Posterior vena cava (tissue), 2 donors: ENCODE results near the gene PLB1. TPM values are rescaled to one million over a fixed set of nuclear protein-coding genes. Genes with fewer than 3 reads are reported as not detected.
"Not testable (repeated sequence)": the region's sequence is repeated elsewhere in the genome, so short reads cannot be mapped to it uniquely, and the experiment has no call there.

Experiments
- DNase-seq: peaks from one replicate; pipeline ENCODE4 v3.0.0-alpha.2; 2020; ENCODE audit warnings: low spot score
- intact Hi-C, 2 donors: fragments of 100-400 bp; cut with DNase I; formaldehyde crosslinking; loops; one replicate each; pipeline versions ENCODE4 v1.14.1 to v1.14.2; 2022 to 2023
- total RNA-seq, 2 donors: library from RNA; stranded (reverse); fragmentation: NEBNext Ultra II Directional; extraction: Animal tissue kit (Norgen Biotek cat#: 25700); gene quantifications; one replicate each; pipeline ENCODE4 v1.2.1, GENCODE V29; 2021
- donor health status: DM: yes; HTN: yes; CAD: no.
- donor health status: DM: yes; HTN: yes; CAD: no.

The PLB1 gene
- total RNA-seq, 2 donors from 2014 or later: 3.2 to 9.5 TPM

- intact Hi-C loops: no loop called here
- DNase-seq: no peak
These were observed 51.5 kb downstream of the PLB1 start for GRCh38 chr2:28547223-28547860.

- no peak for DNase-seq
- intact Hi-C loops: no loop called here
These were observed 52.2 kb downstream of the PLB1 start for GRCh38 chr2:28547906-28548600.

GRCh38 chr2:28550345-28550744 lies 54.5 kb downstream of the PLB1 start:
- DNase-seq, intact Hi-C loops: not testable (repeated sequence)

- intact Hi-C loops: no loop called here
- DNase-seq: no peak
These were observed 56.4 kb downstream of the PLB1 start for GRCh38 chr2:28552045-28552823.

GRCh38 chr2:28556303-28556702 lies 60.4 kb downstream of the PLB1 start:
- DNase-seq: no peak
- intact Hi-C loops: no loop called here

GRCh38 chr2:28557389-28558131 lies 61.7 kb downstream of the PLB1 start:
- intact Hi-C loops: no loop called here
- no peak for DNase-seq

GRCh38 chr2:28558158-28558820 lies 62.4 kb downstream of the PLB1 start:
- DNase-seq: no peak
- intact Hi-C loops: no loop called here

- intact Hi-C loops: no loop called here
These were observed 63.1 kb downstream of the PLB1 start for GRCh38 chr2:28558918-28559317.

GRCh38 chr2:28563869-28564268 lies 68.0 kb downstream of the PLB1 start:
- intact Hi-C loops: no loop called here
- DNase-seq: no peak

More at GRCh38 chr2:28558918-28559317, 63.1 kb downstream of the PLB1 start:
- DNase-seq: no peak

GRCh38 chr2:28564346-28564745 lies 68.5 kb downstream of the PLB1 start:
- no peak for DNase-seq
- intact Hi-C loops: no loop called here

GRCh38 chr2:28565033-28565432 lies 69.2 kb downstream of the PLB1 start:
- DNase-seq: peak; percentile 61
- intact Hi-C loops: no loop called here

GRCh38 chr2:28565720-28566295 lies 69.9 kb downstream of the PLB1 start:
- no peak for DNase-seq
- intact Hi-C loops: loop anchor here in 1 of 2 donors (2.0 kb wide), 1 partner anchor 187 kb away; no protein-coding TSS in a partner anchor

GRCh38 chr2:28566521-28567041 lies 70.7 kb downstream of the PLB1 start:
- peak; percentile 96 for DNase-seq
- intact Hi-C loops: loop anchor here in 1 of 2 donors (2.0 kb wide), 1 partner anchor 186 kb away; no protein-coding TSS in a partner anchor

- DNase-seq: peak; percentile 45
- intact Hi-C loops: loop anchor here in 1 of 2 donors (2.0 kb wide), 1 partner anchor 186 kb away; no protein-coding TSS in a partner anchor
These were observed 71.2 kb downstream of the PLB1 start for GRCh38 chr2:28567061-28567471.

GRCh38 chr2:28568036-28568435 lies 72.2 kb downstream of the PLB1 start:
- intact Hi-C loops: no loop called here
- no peak for DNase-seq

GRCh38 chr2:28568533-28568932 lies 72.7 kb downstream of the PLB1 start:
- no peak for DNase-seq
- intact Hi-C loops: no loop called here

- intact Hi-C loops: no loop called here
- DNase-seq: no peak
These were observed 74.6 kb downstream of the PLB1 start for GRCh38 chr2:28570431-28570830.

- intact Hi-C loops: no loop called here
- DNase-seq: no peak
These were observed 80.9 kb downstream of the PLB1 start for GRCh38 chr2:28576714-28577113.
